CD8-positive, alpha-beta memory T cell (primary cell): ENCODE data around the gene UNK. TPM values are rescaled to one million over a fixed set of nuclear protein-coding genes. Genes with fewer than 3 reads are reported as not detected.
A peak's percentile ranks its signal among the peaks of the same experiment; 100 is the strongest.
"Not testable (repeated sequence)": the region's sequence is repeated elsewhere in the genome, so short reads cannot be mapped to it uniquely, and the experiment has no call there.

Source experiments
- CTCF ChIA-PET: fragments of 350-600 bp; sonication (Branson Sonifier 250); formaldehyde crosslinking; loops from one replicate; lab custom pipeline; 2021; ENCODE audit warnings: antibody characterized with exemption; lab: Charles Lee
- POLR2A ChIA-PET: fragments of 350-600 bp; sonication (Branson Sonifier 250); formaldehyde crosslinking; loops from one replicate; lab custom pipeline; 2021; ENCODE audit warnings: antibody characterized with exemption; lab: Charles Lee
- DNase-seq, 5 donors: peaks; one replicate each; pipeline versions ENCODE4 v3.0.0 to v3.0.0-alpha.2; 2020 to 2022; ENCODE audit warnings: mixed read lengths in 1 of 5
- H3K27ac ChIP-seq: one replicate; pipeline ENCODE4 v1.7.0; 2013; ENCODE audit warnings: low read depth, mild to moderate bottlenecking, low read length, moderate library complexity
- H3K27me3 ChIP-seq: 2 replicates; pipeline ENCODE4 v1.7.0; 2013; ENCODE audit warnings: low read length, mild to moderate bottlenecking; ENCODE audit not compliant: insufficient read depth, poor library complexity, severe bottlenecking
- H3K36me3 ChIP-seq: 2 replicates; pipeline ENCODE4 v1.7.0; 2013; ENCODE audit warnings: mild to moderate bottlenecking, low read length, moderate library complexity; ENCODE audit not compliant: insufficient read depth
- H3K4me1 ChIP-seq: 2 replicates; pipeline ENCODE4 v1.7.0; 2013; ENCODE audit warnings: mild to moderate bottlenecking, low read length, moderate library complexity; ENCODE audit not compliant: insufficient read depth
- H3K4me3 ChIP-seq: 2 replicates; pipeline ENCODE4 v1.7.0; 2013; ENCODE audit warnings: mild to moderate bottlenecking, low read length
- H3K9me3 ChIP-seq: 2 replicates; pipeline ENCODE4 v1.7.0; 2013; ENCODE audit warnings: mild to moderate bottlenecking, low read length
- H3K27ac Mint-ChIP-seq, 8 donors: one replicate each; pipeline ENCODE4 v1.8.0; 2020 to 2021; ENCODE audit warnings: mixed read lengths in 8 of 8, mild to moderate bottlenecking in 6 of 8, inconsistent platforms in 3 of 8, moderate library complexity in 3 of 8
- H3K27me3 Mint-ChIP-seq, 2 donors: one replicate each; pipeline ENCODE4 v1.8.0; 2020 to 2021; ENCODE audit warnings: mixed read lengths in 2 of 2, mild to moderate bottlenecking in 1 of 2, moderate library complexity in 1 of 2
- H3K36me3 Mint-ChIP-seq, 3 donors: one replicate each; pipeline ENCODE4 v1.8.0; 2020 to 2021; ENCODE audit warnings: mixed read lengths in 3 of 3, inconsistent platforms in 1 of 3, mild to moderate bottlenecking in 1 of 3
- H3K4me1 Mint-ChIP-seq, 3 donors: one replicate each; pipeline ENCODE4 v1.8.0; 2020 to 2021; ENCODE audit warnings: mixed read lengths in 3 of 3, inconsistent platforms in 1 of 3, mild to moderate bottlenecking in 1 of 3
- H3K4me3 Mint-ChIP-seq, 7 donors: one replicate each; pipeline ENCODE4 v1.8.0; 2020 to 2021; ENCODE audit warnings: mixed read lengths in 7 of 7, mild to moderate bottlenecking in 6 of 7, moderate library complexity in 4 of 7, inconsistent platforms in 2 of 7
- H3K9me3 Mint-ChIP-seq, 5 donors: one replicate each; pipeline ENCODE4 v1.8.0; 2020 to 2022; ENCODE audit warnings: mixed read lengths in 5 of 5, mild to moderate bottlenecking in 3 of 5, moderate library complexity in 2 of 5, inconsistent platforms in 1 of 5
- polyA plus RNA-seq: library from polyadenylated mRNA; unstranded; fragments of 300-500 nt; fragmentation: Illumina TruSeq; gene quantifications from one replicate; pipeline ENCODE4 v1.2.3, GENCODE V29; 2021
- total RNA-seq, 2 experiments: library from RNA; stranded (reverse); gene quantifications; one replicate each; pipeline ENCODE4 v1.2.3, GENCODE V29; 2021

Gene UNK
- total and polyA plus RNA-seq, 3 experiments from 2014 or later, result 24.4 to 32.8 (median 29.3) TPM

DNA sequence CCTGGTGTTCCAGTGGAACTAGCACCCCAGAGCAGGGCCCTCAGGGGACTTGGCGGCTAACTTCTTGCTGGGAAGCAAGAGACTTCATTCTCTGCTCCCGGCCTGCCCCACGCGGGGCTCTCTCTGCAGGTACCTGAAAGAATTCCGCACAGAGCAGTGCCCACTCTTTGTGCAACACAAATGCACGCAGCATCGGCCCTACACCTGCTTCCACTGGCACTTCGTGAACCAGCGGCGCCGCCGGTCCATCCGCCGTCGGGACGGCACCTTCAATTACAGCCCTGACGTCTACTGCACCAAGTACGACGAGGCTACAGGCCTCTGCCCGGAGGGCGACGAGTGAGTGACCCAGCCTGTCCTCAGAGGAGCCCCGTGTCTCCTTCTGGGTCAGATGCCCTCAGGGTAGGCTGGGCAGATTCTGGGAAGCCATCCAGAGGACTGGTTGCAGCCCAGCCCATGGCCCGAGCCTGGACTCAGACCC is 25.1 kb downstream of the UNK start:
- DNase-seq, result peak in 1 of 5 donors; percentile 39
- H3K27ac ChIP-seq, result no peak overlapping the region
- H3K27ac Mint-ChIP-seq, result no peak overlapping the region
- H3K9me3 Mint-ChIP-seq, result no peaks in the 10 kb centered on the region
- no peaks in the 10 kb centered on the region for H3K27me3 ChIP-seq
- no peak overlapping the region for H3K4me3 ChIP-seq
- CTCF ChIA-PET, result no interaction called here
- H3K36me3 Mint-ChIP-seq, result peaks cover 0 to 54% (median 0%) of the 10 kb centered on the region in 3 donors
- H3K36me3 ChIP-seq, result peaks cover 10% of the 10 kb centered on the region
- no peaks in the 10 kb centered on the region for H3K4me1 ChIP-seq
- H3K4me3 Mint-ChIP-seq, result no peak overlapping the region
- peaks cover 0 to 4% (median 2%) of the 10 kb centered on the region in 3 donors for H3K4me1 Mint-ChIP-seq
- no peaks in the 10 kb centered on the region for H3K27me3 Mint-ChIP-seq
- POLR2A ChIA-PET, result no interaction called here
- no peaks in the 10 kb centered on the region for H3K9me3 ChIP-seq

DNA sequence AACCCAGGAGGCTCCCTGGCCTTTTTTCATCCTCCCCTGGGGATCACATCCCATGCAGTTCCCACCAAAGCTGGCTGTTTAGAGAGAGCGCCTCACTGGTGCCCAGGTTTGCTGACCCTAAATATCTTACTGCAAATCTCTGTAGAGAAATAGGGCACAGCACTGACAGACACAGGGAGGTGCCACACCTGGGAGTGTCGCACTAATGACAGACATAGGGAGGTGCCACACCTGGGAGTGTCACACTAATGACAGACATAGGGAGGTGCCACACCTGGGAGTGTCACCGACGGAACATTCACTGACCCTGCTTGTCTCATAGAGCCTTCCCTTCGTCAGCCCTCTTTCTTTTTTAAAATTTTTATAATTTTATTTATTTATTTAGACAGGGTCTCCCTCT is 25.6 kb downstream of the UNK start:
- peaks cover 10% of the 10 kb centered on the region for H3K36me3 ChIP-seq
- no peaks in the 10 kb centered on the region for H3K27me3 ChIP-seq
- no peaks in the 10 kb centered on the region for H3K27me3 Mint-ChIP-seq
- no peak overlapping the region for H3K27ac ChIP-seq
- H3K4me1 ChIP-seq, result no peaks in the 10 kb centered on the region
- no peak overlapping the region for H3K4me3 Mint-ChIP-seq
- peak in 1 of 5 donors; percentile 16 for DNase-seq
- no peaks in the 10 kb centered on the region for H3K9me3 ChIP-seq
- ChIA-PET POLR2A (no interaction called here), CTCF (no interaction called here)
- no peaks in the 10 kb centered on the region for H3K9me3 Mint-ChIP-seq
- H3K27ac Mint-ChIP-seq, result no peak overlapping the region
- H3K4me3 ChIP-seq, result no peak overlapping the region
- H3K36me3 Mint-ChIP-seq, result peaks cover 0 to 59% (median 0%) of the 10 kb centered on the region in 3 donors
- H3K4me1 Mint-ChIP-seq, result peaks cover 0 to 4% (median 2%) of the 10 kb centered on the region in 3 donors

DNA sequence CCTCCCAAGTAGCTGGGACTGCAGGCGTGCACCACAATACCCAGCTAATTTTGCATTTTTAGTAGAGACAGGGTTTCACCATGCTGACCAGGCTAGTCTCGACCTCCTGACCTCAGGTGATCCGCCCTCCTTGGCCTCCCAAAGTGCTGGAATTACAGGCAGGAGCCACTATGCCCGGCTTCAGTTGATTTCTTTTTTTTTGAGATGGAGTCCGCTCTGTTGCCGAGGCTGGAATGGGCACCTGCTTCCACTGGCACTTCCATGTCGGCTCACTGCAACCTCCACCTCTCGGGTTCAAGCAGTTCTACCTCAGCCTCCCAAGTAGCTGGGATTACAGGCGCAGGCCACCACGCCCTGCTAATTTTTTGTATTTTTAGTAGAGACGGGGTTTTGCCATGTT is 26.1 kb downstream of the UNK start:
- H3K27ac ChIP-seq, H3K4me1 ChIP-seq, H3K27ac Mint-ChIP-seq, H3K27me3 ChIP-seq, H3K27me3 Mint-ChIP-seq, H3K4me1 Mint-ChIP-seq, H3K9me3 ChIP-seq, H3K4me3 Mint-ChIP-seq, H3K4me3 ChIP-seq, H3K9me3 Mint-ChIP-seq, CTCF ChIA-PET, POLR2A ChIA-PET: not testable (repeated sequence)
- peak in 1 of 5 donors; percentile 2 for DNase-seq
- H3K36me3 Mint-ChIP-seq, result peaks cover 0 to 63% (median 0%) of the 10 kb centered on the region in 3 donors
- peaks cover 10% of the 10 kb centered on the region for H3K36me3 ChIP-seq

DNA sequence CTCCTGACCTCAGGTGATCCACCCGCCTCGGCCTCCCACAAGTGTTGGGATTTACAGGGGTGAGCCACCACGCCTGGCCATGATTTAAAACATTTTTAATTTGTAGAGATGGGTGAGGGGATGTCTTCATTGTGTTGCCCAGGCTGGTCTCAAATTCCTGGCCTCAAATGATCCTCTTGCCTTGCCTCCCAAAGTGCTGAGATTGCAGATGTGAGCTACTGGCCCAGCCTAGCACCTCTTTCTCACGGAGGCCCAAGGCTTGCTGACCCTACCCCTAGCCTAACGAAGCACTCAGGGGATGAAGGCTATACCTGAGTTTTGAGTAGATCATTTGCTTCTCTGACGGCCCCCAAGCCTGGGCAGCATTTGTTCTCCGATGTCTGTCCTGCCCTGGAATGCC is 26.6 kb downstream of the UNK start:
- H3K4me1 Mint-ChIP-seq, result peaks cover 0 to 4% (median 2%) of the 10 kb centered on the region in 3 donors
- Histone ChIP-seq H3K27ac (no peak overlapping the region), H3K27me3 (no peaks in the 10 kb centered on the region), H3K4me3 (no peak overlapping the region), H3K4me1 (no peaks in the 10 kb centered on the region), H3K9me3 (no peaks in the 10 kb centered on the region), H3K36me3 (peaks cover 10% of the 10 kb centered on the region)
- ChIA-PET CTCF (no interaction called here), POLR2A (no interaction called here)
- no peak overlapping the region for H3K4me3 Mint-ChIP-seq
- no peaks in the 10 kb centered on the region for H3K9me3 Mint-ChIP-seq
- no peaks in the 10 kb centered on the region for H3K27me3 Mint-ChIP-seq
- no peak overlapping the region for H3K27ac Mint-ChIP-seq
- peaks cover 0 to 66% (median 0%) of the 10 kb centered on the region in 3 donors for H3K36me3 Mint-ChIP-seq
- peak in 1 of 5 donors; percentile 35 for DNase-seq

DNA sequence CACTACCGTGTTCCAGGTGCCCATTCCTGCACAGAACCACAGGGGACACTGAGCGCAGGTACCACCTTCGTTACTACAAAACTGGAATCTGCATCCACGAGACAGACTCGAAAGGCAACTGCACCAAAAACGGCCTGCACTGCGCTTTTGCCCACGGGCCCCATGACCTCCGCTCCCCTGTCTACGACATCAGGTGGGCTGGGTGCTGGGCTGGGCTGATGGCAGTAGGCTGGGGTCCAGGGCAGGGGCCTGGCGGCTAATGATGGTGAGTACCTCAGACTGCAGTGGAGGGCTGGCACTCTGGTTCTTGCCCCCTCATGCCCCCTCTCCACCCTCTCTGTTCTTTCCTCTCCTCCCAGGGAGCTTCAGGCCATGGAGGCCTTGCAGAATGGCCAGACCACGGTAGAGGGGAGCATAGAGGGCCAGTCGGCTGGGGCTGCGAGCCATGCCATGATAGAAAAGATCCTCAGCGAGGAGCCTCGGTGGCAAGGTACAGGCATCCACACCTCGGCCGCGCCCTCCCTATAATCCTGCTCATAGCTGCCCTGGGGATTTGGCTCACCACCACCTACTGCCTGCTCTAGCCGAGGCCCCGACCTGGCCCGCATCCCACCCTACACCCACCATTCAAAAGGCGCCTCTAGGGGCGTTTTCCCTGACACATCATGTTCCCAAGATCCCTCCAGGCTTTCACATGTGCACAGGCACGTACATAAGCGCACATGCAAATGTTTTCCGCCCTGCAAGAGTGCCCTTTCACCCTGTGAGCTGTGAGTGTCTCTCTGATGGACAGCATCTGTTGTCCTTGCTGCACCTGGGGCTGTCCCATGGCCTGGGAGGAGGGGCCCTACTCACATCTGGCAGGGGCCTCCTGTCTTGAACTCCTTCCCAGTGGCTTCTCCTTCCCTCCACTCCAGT is 27.7 kb downstream of the UNK start:
- Mint-ChIP-seq H3K4me3 (no peak overlapping the region), H3K4me1 (peaks cover 0 to 4% (median 2%) of the 10 kb centered on the region in 3 donors), H3K27ac (peak overlapping the region in 2 of 8 donors; percentile 29 to 76), H3K27me3 (no peaks in the 10 kb centered on the region), H3K36me3 (peaks cover 0 to 77% (median 0%) of the 10 kb centered on the region in 3 donors), H3K9me3 (no peaks in the 10 kb centered on the region)
- CTCF ChIA-PET, result interaction anchor here (1.2 kb wide), 1 partner anchor 9 kb away, joined by 3 read pairs; no protein-coding TSS in a partner anchor
- Histone ChIP-seq H3K27me3 (no peaks in the 10 kb centered on the region), H3K9me3 (no peaks in the 10 kb centered on the region), H3K4me3 (no peak overlapping the region), H3K27ac (no peak overlapping the region), H3K4me1 (no peaks in the 10 kb centered on the region), H3K36me3 (peaks cover 10% of the 10 kb centered on the region)
- POLR2A ChIA-PET, result no interaction called here
- DNase-seq, result peak in 1 of 5 donors; percentile 39

DNA sequence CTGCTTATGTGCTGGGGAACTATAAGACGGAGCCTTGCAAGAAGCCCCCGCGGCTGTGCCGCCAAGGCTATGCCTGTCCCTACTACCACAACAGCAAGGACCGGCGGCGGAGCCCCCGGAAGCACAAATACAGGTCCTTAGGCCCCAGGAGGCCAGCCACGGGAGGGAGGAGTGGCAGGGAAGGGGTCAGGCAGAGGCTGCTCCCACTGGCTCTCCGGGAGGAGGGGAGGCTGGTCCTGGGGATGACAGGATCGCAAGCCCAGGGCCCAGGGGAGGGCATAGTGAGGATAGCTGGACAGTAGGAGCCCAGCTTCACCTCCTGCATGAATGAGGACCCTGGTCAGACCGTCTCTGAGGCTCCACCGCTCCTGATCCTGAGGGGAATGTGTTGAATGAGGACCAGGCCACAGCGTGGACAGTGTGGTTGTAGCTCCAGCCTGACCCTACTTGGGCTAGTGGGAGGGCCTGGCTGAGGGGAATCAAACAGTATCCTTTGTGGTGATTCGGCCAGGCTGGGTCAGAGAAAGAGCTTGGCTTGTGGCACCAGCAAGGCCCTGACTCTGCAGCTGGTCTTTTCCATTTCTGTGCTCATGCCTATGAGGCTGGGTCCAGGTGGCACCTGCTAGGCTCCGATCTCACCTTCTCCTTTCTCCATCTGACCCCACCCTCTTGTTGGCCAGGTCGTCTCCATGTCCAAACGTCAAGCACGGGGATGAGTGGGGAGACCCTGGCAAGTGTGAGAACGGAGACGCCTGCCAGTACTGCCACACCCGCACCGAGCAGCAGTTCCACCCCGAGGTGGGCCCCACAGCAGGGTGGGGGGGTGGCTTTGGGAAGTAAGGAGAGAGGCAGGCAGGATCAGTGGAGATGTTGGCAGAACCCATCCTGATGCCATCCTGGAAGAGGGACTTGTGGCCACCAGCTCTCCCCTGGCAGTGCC is 28.7 kb downstream of the UNK start:
- Mint-ChIP-seq H3K27ac (peak overlapping the region in 1 of 8 donors; percentile 76), H3K27me3 (no peaks in the 10 kb centered on the region), H3K4me1 (peaks cover 0 to 3% (median 0%) of the 10 kb centered on the region in 3 donors), H3K36me3 (peaks cover 0 to 81% (median 0%) of the 10 kb centered on the region in 3 donors), H3K4me3 (no peak overlapping the region), H3K9me3 (no peaks in the 10 kb centered on the region)
- Histone ChIP-seq H3K36me3 (peaks cover 10% of the 10 kb centered on the region), H3K27ac (no peak overlapping the region), H3K4me1 (no peaks in the 10 kb centered on the region), H3K27me3 (no peaks in the 10 kb centered on the region), H3K4me3 (no peak overlapping the region), H3K9me3 (no peaks in the 10 kb centered on the region)
- peak in 1 of 5 donors; percentile 40 for DNase-seq
- ChIA-PET CTCF (interaction anchor here (1.2 to 1.5 kb wide), 2 partner anchors 10 to 60 kb away, joined by 3 to 5 read pairs; no protein-coding TSS in a partner anchor), POLR2A (interaction anchor here (0.5 kb wide), 1 partner anchor 124 kb away, joined by 3 read pairs; no protein-coding TSS in a partner anchor)

DNA sequence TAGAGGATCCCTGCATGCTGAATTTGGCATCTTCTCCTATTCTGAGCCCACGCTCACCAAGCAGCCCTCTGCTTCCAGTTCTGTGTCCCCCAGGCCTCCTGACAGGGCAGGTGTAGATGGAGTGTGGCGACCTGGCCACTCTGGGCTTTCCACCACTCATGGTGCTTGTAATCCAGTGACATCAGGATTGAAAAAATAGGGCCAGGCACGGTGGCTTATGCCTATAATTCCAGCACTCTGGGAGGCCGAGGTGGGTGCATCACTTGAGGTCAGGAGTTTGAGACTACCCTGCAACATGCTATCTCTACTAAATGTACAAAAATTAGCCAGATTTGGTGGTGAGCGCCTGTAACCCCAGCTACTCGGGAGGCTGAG is 29.4 kb downstream of the UNK start:
- Histone ChIP-seq H3K4me1 (no peaks in the 10 kb centered on the region), H3K4me3 (no peak overlapping the region), H3K27ac (no peak overlapping the region), H3K27me3 (no peaks in the 10 kb centered on the region), H3K9me3 (no peaks in the 10 kb centered on the region), H3K36me3 (peaks cover 10% of the 10 kb centered on the region)
- CTCF ChIA-PET, result interaction anchor here (1.5 kb wide), 1 partner anchor 61 kb away, joined by 5 read pairs; no protein-coding TSS in a partner anchor
- no peaks in the 10 kb centered on the region for H3K9me3 Mint-ChIP-seq
- no peak overlapping the region for H3K4me3 Mint-ChIP-seq
- H3K27ac Mint-ChIP-seq, result no peak overlapping the region
- H3K27me3 Mint-ChIP-seq, result no peaks in the 10 kb centered on the region
- H3K36me3 Mint-ChIP-seq, result peaks cover 0 to 83% (median 2%) of the 10 kb centered on the region in 3 donors
- DNase-seq, result peak in 1 of 5 donors; percentile 4
- POLR2A ChIA-PET, result interaction anchor here (0.5 kb wide), 1 partner anchor 125 kb away, joined by 3 read pairs; no protein-coding TSS in a partner anchor
- H3K4me1 Mint-ChIP-seq, result peaks cover 0 to under 1% (median 0%) of the 10 kb centered on the region in 3 donors
